ENCODE results near the gene PRKG2. TPM values are rescaled to one million over a fixed set of nuclear protein-coding genes. Genes with fewer than 3 reads are reported as not detected.

PRKG2 gene
- total and polyA plus RNA-seq, 2 donors (not counting 3 experiments of a cell fraction or from before 2014, with no cell fraction given), result not detected

DNA sequence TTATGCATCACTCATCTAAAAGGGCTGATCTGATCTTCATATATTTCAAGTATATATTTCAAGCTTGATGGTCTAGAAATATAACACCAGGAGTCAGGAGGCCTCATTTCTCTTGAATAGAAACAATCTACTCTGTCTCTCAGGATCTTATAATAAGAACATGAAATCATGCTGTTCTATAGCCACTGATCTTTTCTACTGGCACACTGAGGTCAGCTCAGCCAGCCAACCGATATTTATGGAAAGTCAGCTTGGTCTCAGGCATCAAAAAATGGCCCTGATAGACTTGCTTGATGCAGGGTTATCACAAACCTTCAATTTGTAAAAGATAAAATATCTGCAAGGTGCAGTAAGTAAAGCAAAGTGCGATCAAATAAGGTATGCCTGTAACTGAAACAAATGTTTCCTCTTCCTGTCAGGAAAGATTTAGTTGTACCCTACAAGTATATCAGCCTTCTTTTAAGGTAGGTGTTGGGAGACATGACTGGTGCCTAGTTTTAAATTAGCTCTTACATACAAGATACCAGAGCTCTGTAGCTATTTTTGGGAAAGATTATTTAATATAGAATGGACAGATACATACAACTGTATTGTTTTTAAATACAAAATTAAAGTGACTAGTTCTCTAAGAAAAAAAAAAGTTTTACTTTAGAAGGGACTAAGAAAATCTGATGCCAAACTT lies 121.2 kb downstream of the PRKG2 start:
- Histone ChIP-seq H2AFZ (ENCODE audit: low read depth, low read length) (no peak overlapping the region), H4K20me1 (replicated peaks; ENCODE audit: control insufficient read depth, extremely low read depth, insufficient read depth, low read length) (no peaks in the 10 kb centered on the region), H3K27me3 (ENCODE audit: control insufficient read depth in 2 of 2, insufficient read depth in 2 of 2, low read length in 2 of 2) (no peaks in the 10 kb centered on the region), H3K9me1 (replicated peaks; ENCODE audit: control insufficient read depth, extremely low read depth, insufficient read depth, low read length) (no peaks in the 10 kb centered on the region), H3K4me1 (ENCODE audit: control insufficient read depth, extremely low read depth, insufficient read depth, low read length) (no peaks in the 10 kb centered on the region), H3K9ac (replicated peaks; ENCODE audit: extremely low read depth, insufficient read depth, low read length) (no peak overlapping the region), H3K4me2 (ENCODE audit: insufficient read depth, low read length) (no peak overlapping the region), H3K27ac (ENCODE audit: insufficient read depth, low read depth, low read length) (no peak overlapping the region), H3K36me3 (ENCODE audit: control insufficient read depth in 2 of 2, extremely low read depth in 1 of 2, insufficient read depth in 2 of 2, low read length in 2 of 2) (no peaks in the 10 kb centered on the region), H3K4me3 (replicated peaks in 1 of 3; ENCODE audit: insufficient read depth in 1 of 3, low read depth in 1 of 3, low read length in 3 of 3) (no peak overlapping the region), H3K79me2 (ENCODE audit: control insufficient read depth, insufficient read depth, low read length) (no peaks in the 10 kb centered on the region), H3K9me3 (replicated peaks; ENCODE audit: control insufficient read depth, insufficient read depth, low read length) (no peaks in the 10 kb centered on the region)
- DNase-seq (ENCODE audit: low read depth, low spot score) (no peak), FAIRE-seq (no peak)
- POLR2A ChIA-PET, result no interaction called here
- CTCF ChIA-PET, result no interaction called here
- TF ChIP-seq JUN (IDR thresholded peaks at IDR 0.05; ENCODE audit: borderline replicate concordance, insufficient read depth, insufficient read length, low read depth) (no peak), POLR2AphosphoS5 (IDR thresholded peaks at IDR 0.05; ENCODE audit: insufficient read depth, low read depth, low read length) (no peak), POLR2A (IDR thresholded peaks at IDR 0.05; ENCODE audit: low read depth, low read length) (no peak), GATA2 (IDR thresholded peaks at IDR 0.05; ENCODE audit: insufficient read depth, insufficient read length, low read depth, low read length) (no peak), MYC (IDR thresholded peaks at IDR 0.05; ENCODE audit: low read depth, low read length) (no peak), EZH2 (IDR thresholded peaks at IDR 0.05; ENCODE audit: borderline replicate concordance, low read depth, low read length, severe bottlenecking) (no peak), FOS (IDR thresholded peaks at IDR 0.05; ENCODE audit: borderline replicate concordance, insufficient read depth, low read length) (no peak), MAX (IDR thresholded peaks at IDR 0.05; ENCODE audit: insufficient read depth, insufficient read length) (no peak)
- TF ChIP-seq, protein P1, sequence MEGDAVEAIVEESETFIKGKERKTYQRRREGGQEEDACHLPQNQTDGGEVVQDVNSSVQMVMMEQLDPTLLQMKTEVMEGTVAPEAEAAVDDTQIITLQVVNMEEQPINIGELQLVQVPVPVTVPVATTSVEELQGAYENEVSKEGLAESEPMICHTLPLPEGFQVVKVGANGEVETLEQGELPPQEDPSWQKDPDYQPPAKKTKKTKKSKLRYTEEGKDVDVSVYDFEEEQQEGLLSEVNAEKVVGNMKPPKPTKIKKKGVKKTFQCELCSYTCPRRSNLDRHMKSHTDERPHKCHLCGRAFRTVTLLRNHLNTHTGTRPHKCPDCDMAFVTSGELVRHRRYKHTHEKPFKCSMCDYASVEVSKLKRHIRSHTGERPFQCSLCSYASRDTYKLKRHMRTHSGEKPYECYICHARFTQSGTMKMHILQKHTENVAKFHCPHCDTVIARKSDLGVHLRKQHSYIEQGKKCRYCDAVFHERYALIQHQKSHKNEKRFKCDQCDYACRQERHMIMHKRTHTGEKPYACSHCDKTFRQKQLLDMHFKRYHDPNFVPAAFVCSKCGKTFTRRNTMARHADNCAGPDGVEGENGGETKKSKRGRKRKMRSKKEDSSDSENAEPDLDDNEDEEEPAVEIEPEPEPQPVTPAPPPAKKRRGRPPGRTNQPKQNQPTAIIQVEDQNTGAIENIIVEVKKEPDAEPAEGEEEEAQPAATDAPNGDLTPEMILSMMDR (IDR thresholded peaks at IDR 0.05; ENCODE audit: extremely low read depth in 1 of 2, insufficient read depth in 1 of 2, low read depth in 1 of 2, low read length in 2 of 2), result no peak
- BruUV-seq (replicated peaks), result no TSS peak
- intact Hi-C loops (cut with micrococcal nuclease), result no loop called here
- dilution Hi-C loops (cut with MboI; ENCODE audit: extremely low pct_ligation_motif_present, low sequenced_read_pairs), result no loop called here

Measured in endothelial cell of umbilical vein (primary cell).